Kidney (tissue), 14 donors: Measurements from ENCODE around the gene GOLGA6A. TPM values are rescaled to one million over a fixed set of nuclear protein-coding genes. Genes with fewer than 3 reads are reported as not detected.

Experiments used
- DNase-seq, 5 donors: peaks; one replicate each; pipeline ENCODE4 v3.0.0-alpha.2; 2013 to 2020
- FAIRE-seq: peaks from 2 replicates; lab custom pipeline; 2012; peaks lifted over from hg19 to GRCh38; lab: Jason Lieb, UNC
- H3K27ac ChIP-seq, 2 donors: one replicate each; pipeline ENCODE4 v1.7.0; 2013; ENCODE audit warnings: low read depth in 2 of 2, low read length in 2 of 2, inconsistent platforms in 1 of 2
- H3K27me3 ChIP-seq: one replicate; pipeline ENCODE4 v1.7.1; 2013; ENCODE audit warnings: low read length, inconsistent platforms; ENCODE audit not compliant: control insufficient read depth, insufficient read depth
- H3K36me3 ChIP-seq, 3 donors: one replicate each; pipeline versions ENCODE4 v1.7.0 to v1.7.1; 2013; ENCODE audit warnings: low read length in 3 of 3, control low read depth in 1 of 3, inconsistent platforms in 1 of 3; ENCODE audit not compliant: insufficient read depth in 3 of 3, control insufficient read depth in 2 of 3
- H3K4me1 ChIP-seq, 3 donors: one replicate each; pipeline versions ENCODE4 v1.7.0 to v1.7.1; 2013; ENCODE audit warnings: low read length in 3 of 3, inconsistent platforms in 1 of 3, low read depth in 1 of 3; ENCODE audit not compliant: control insufficient read depth in 2 of 3, insufficient read depth in 2 of 3
- H3K4me3 ChIP-seq, 3 donors: one replicate each; pipeline versions ENCODE4 v1.7.0 to v1.8.1; 2013; ENCODE audit warnings: low read length in 3 of 3, control low read depth in 1 of 3, inconsistent platforms in 1 of 3
- H3K9ac ChIP-seq, 3 donors: one replicate each; pipeline versions ENCODE4 v1.7.0 to v1.7.1; 2013; ENCODE audit warnings: low read length in 3 of 3, control low read depth in 1 of 3, inconsistent platforms in 1 of 3
- H3K9me3 ChIP-seq, 3 donors: one replicate each; pipeline versions ENCODE4 v1.7.0 to v1.7.1; 2013; ENCODE audit warnings: low read length in 3 of 3, control low read depth in 1 of 3, inconsistent platforms in 1 of 3; ENCODE audit not compliant: control insufficient read depth in 2 of 3, insufficient read depth in 1 of 3
- CTCF ChIP-seq: IDR thresholded peaks from 3 replicates; pipeline ENCODE4 v1.5.1; 2012; ENCODE audit warnings: mild to moderate bottlenecking, moderate library complexity, borderline replicate concordance; ENCODE audit not compliant: insufficient read depth; ENCODE audit errors: extremely low read depth
- intact Hi-C: fragments of 100-400 bp; cut with DNase I; formaldehyde crosslinking; loops from one replicate; pipeline ENCODE4 v1.11.1; 2022
- polyA plus RNA-seq: library from polyadenylated mRNA; stranded (reverse); fragments of 350-450 nt; fragmentation: Illumina TruSeq; extraction: RNeasy Lipid Tissue Mini Kit (QIAGEN cat#74804); gene quantifications from one replicate; pipeline ENCODE4 v1.2.3, GENCODE V29; 2014; ENCODE audit warnings: low read depth, low replicate concordance; ENCODE audit not compliant: insufficient read depth
- total RNA-seq: library from RNA; stranded (reverse); fragmentation: NEBNext Ultra II Directional; extraction: Animal tissue kit (Norgen Biotek cat#: 25700); gene quantifications from one replicate; pipeline ENCODE4 v1.2.1, GENCODE V29; 2021
- donor health status: control.
- donor health status: control.
- donor health status: control.
- donor health status: control.
- donor health status: control.
- donor health status: DM: yes; HTN: yes; CAD: no.
- donor health status: Normal renal cell carcinoma (clear cell type).

GOLGA6A gene
- total and polyA plus RNA-seq, 2 donors from 2014 or later, result 0.06 TPM; not detected in 1

- intact Hi-C loops, result no loop called here
- H3K4me1 ChIP-seq, result peaks cover 0 to 10% (median 0%) of the 10 kb centered on the region in 3 donors
- H3K9ac ChIP-seq, result no peak overlapping the region
- H3K4me3 ChIP-seq, result no peak overlapping the region
- FAIRE-seq, result no peak
- peaks cover 0 to 21% (median 21%) of the 10 kb centered on the region in 3 donors for H3K36me3 ChIP-seq
- no peak for DNase-seq
- no peaks in the 10 kb centered on the region for H3K27me3 ChIP-seq
- no peak overlapping the region for H3K27ac ChIP-seq
- H3K9me3 ChIP-seq, result no peaks in the 10 kb centered on the region
- no peak for TF ChIP-seq CTCF
These were observed 47.0 kb downstream of the GOLGA6A start for GRCh38 chr15:74035121-74036017.

DNA sequence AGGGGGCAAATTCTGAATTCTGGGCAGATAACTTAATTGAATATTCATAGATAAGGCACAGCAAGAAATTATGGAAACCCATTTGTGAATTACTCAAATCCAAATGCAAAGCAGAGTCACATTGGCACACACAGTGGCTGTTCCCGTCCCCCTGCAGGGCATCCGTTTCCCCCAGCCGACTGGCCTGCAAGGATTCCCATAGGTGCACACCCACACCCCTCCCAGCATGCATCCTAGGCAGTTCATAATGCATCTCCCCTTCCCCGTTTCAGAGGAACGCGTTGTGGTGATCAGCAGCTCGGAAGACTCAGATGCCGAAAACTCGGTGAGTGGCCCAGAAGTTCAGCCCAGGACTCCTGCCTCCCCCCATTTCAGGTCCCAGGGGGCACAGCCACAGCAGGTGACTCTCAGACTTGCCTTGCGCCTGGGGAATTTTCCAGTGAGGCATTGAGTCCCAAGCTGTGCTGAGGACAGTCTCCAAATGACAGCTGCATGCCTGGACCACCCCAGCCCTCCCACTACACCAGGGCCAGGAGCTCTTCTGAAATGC lies 48.1 kb downstream of the GOLGA6A start:
- Histone ChIP-seq H3K4me1 (peaks cover 0 to 5% (median 0%) of the 10 kb centered on the region in 3 donors), H3K36me3 (peaks cover 0 to 21% (median 21%) of the 10 kb centered on the region in 3 donors), H3K27me3 (no peaks in the 10 kb centered on the region), H3K9me3 (no peaks in the 10 kb centered on the region), H3K27ac (no peak overlapping the region), H3K4me3 (no peak overlapping the region), H3K9ac (no peak overlapping the region)
- FAIRE-seq, result no peak
- no peak for DNase-seq
- intact Hi-C loops, result no loop called here
- no peak for TF ChIP-seq CTCF

DNA sequence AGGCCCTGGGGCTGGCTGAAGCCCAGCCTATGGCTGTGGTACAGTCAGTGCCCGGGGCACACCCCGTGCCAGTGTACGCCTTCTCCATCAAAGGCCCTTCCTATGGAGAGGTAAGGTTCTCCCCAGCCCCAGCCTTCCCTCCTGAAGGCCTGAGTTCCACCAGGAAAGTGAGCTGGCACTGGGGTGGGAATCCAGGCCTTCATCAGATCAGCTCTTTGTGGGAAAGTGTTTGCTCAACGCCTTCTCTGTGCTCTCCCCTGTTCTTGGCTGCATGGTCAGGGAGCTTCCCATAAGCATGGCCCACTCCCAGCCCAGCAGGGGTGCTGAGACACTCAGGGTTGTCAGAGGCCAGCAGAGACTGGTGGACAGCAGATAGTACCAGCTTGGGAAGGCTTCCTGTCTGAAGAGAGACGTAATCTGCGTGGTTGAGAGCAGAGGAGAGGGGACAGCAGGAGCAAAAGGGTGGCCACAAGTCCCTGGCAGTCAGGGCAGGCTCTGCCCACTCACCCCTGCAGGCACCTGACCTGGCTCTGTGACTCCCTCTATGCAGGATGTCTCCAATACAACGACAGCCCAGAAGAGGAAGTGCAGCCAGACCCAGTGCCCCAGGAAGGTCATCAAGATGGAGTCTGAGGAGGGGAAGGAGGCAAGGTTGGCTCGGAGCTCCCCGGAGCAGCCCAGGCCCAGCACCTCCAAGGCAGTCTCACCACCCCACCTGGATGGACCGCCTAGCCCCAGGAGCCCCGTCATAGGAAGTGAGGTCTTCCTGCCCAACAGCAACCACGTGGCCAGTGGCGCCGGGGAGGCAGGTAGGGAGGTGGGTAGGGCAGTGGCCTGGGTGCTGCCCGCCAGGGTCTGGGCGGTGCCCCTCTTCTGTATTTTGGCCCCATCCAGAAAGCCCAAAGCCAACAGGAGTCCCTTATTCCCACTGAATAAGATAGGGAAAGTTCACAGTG lies 49.5 kb downstream of the GOLGA6A start:
- Histone ChIP-seq H3K9me3 (no peaks in the 10 kb centered on the region), H3K4me3 (no peak overlapping the region), H3K9ac (no peak overlapping the region), H3K27ac (no peak overlapping the region), H3K4me1 (peaks cover 0 to 5% (median 0%) of the 10 kb centered on the region in 3 donors), H3K36me3 (peaks cover 0 to 21% (median 21%) of the 10 kb centered on the region in 3 donors), H3K27me3 (no peaks in the 10 kb centered on the region)
- intact Hi-C loops, result no loop called here
- no peak for DNase-seq
- TF ChIP-seq CTCF, result no peak
- no peak for FAIRE-seq
